GM21381 (cell line): ENCODE data around the gene PACRG.
"Not testable (repeated sequence)": the region's sequence is repeated elsewhere in the genome, so short reads cannot be mapped to it uniquely, and the experiment has no call there.

Experiments
- ATAC-seq: cut with Tn5 transposase; IDR thresholded peaks from one replicate; pipeline ENCODE4 v1.9.1; 2021; ENCODE audit warnings: mild to moderate bottlenecking, moderate library complexity; ENCODE audit not compliant: unreplicated experiment

Gene PACRG

GRCh38 chr6:163298079-163298830, 570.5 kb downstream of the PACRG start:
- ATAC-seq, result no peak

- no peak for ATAC-seq
These were observed 573.1 kb downstream of the PACRG start for GRCh38 chr6:163300838-163301237.

GRCh38 chr6:163301726-163302635, 574.2 kb downstream of the PACRG start:
- no peak for ATAC-seq

- ATAC-seq, result no peak
These were observed 575.0 kb downstream of the PACRG start for GRCh38 chr6:163302747-163303146.

GRCh38 chr6:163306000-163306399, 578.2 kb downstream of the PACRG start:
- ATAC-seq, result no peak

GRCh38 chr6:163308629-163309440, 581.1 kb downstream of the PACRG start:
- no peak for ATAC-seq

GRCh38 chr6:163309491-163310026, 581.8 kb downstream of the PACRG start:
- no peak for ATAC-seq

GRCh38 chr6:163310096-163310972, 582.6 kb downstream of the PACRG start:
- ATAC-seq, result no peak

GRCh38 chr6:163310973-163311383, 583.2 kb downstream of the PACRG start:
- no peak for ATAC-seq

GRCh38 chr6:163311830-163312229, 584.1 kb downstream of the PACRG start:
- no peak for ATAC-seq

GRCh38 chr6:163313566-163313965, 585.8 kb downstream of the PACRG start:
- ATAC-seq, result no peak

- no peak for ATAC-seq
These were observed 586.2 kb downstream of the PACRG start for GRCh38 chr6:163313981-163314380.

GRCh38 chr6:163314791-163315470, 587.2 kb downstream of the PACRG start:
- ATAC-seq, result no peak

GRCh38 chr6:163316866-163317495, 589.2 kb downstream of the PACRG start:
- ATAC-seq, result not testable (repeated sequence)

GRCh38 chr6:163318071-163318786, 590.5 kb downstream of the PACRG start:
- no peak for ATAC-seq

GRCh38 chr6:163319609-163320366, 592.0 kb downstream of the PACRG start:
- no peak for ATAC-seq

- ATAC-seq, result no peak
These were observed 592.6 kb downstream of the PACRG start for GRCh38 chr6:163320402-163320801.
